RKO (cell line): ENCODE data around the gene SAMD8.

Experiments
- DNase-seq: peaks from one replicate; pipeline ENCODE4 v3.0.0-alpha.2; 2016; ENCODE audit warnings: low spot score

Gene SAMD8

DNA sequence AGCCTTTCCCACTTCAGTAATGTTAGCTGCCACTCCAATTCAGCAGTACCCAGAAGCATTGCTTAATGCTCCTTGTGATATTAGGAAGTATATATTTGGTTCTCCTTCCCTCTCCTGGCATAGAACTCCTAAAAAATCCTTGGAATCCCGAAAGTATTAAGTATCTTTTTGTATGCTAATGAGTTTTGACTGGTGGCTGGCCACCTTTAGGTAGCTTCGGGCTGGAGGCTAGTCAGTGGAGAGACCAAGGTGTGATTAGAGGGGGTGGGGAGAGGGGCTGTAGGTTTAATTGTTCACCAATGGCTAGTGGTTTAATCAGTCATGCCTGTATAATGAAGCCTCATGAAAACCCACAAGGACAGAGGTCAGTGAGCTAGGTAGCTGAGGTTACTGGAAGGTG, 112.1 kb downstream of the SAMD8 start:
- no peak for DNase-seq

- DNase-seq = no peak
Observed at GRCh38 chr10:75226095-75226494, 114.6 kb downstream of the SAMD8 start.

DNA sequence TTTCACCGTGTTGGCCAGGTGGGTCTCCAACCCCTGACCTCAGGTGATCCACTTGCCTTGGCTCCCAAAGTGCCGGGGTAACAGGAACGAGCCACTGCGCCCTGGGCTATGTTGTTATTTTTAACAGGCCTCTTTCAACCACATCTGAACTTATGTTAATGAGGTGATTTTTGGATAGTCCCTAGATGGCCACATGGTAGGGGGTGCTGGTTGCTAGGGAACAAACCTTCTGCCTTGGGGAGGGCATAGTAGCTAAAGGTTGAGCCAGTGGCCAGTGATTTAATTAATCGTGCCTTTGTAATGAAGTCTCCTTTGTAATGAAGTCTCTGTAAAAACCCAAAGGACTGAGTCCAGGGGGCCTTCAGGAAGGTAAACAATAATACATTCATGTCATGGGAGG, 115.2 kb downstream of the SAMD8 start:
- no peak for DNase-seq

GRCh38 chr10:75228278-75228677, 116.8 kb downstream of the SAMD8 start:
- no peak for DNase-seq

GRCh38 chr10:75228834-75229233, 117.4 kb downstream of the SAMD8 start:
- no peak for DNase-seq

DNA sequence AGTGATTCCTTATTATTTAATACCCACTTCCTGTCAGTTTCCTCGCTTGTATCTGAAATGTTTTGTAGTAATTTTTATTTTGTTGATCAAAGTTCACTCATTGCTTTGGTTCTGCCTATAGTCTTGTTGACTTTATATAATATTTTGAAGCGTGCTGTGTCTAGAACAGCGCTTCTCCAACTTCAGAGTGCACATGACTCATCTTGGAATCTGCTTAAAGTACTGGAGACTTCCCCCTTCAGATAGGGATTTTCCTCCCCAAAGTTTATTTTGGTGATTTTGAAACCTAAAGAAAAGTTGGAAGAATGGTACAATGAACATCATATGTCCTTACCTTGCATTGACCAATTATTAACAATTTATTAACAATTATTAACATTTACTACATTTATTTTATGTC, 118.5 kb downstream of the SAMD8 start:
- no peak for DNase-seq

GRCh38 chr10:75230600-75231038, 119.2 kb downstream of the SAMD8 start:
- DNase-seq = peak; percentile 91
